ENCODE data around the gene BHLHA9. TPM values are rescaled to one million over a fixed set of nuclear protein-coding genes. Genes with fewer than 3 reads are reported as not detected.

The BHLHA9 gene
- total and polyA plus RNA-seq, 2 of the 8 experiments (the other 6 are each of a cell fraction or from before 2014, with no cell fraction given), result 0.29 to 0.34 TPM

DNA sequence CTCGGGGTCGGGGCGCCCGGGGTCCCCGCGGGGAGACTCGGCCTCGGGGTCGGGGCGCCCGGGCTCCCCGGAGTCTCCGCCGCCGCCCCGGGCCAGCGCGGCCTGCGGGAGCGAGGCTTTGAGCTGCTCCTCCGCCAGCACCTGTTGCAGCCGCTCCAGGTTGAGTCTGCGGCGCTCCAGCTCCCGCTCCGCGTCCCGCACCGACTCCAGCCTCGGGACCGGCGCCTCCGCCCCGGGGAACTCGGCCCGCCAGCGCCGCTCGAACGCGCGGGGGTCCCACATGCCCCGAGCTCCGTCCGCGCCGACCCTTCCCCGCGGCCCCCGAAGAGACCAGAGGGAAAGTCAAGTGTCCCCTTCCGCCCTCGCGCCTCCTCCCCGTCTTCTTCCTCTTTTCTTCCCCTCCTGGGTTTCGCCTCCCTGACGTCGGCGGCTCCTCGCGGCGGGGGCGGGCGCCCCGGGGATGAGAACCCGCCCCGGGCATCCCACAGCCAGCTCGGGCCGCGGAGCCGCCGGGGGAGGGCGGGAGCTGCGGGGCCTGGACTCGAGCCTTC lies 40.8 kb upstream of the BHLHA9 start (continued):
- TF ChIP-seq EGR1 (IDR thresholded peaks at IDR 0.05; ENCODE audit: borderline replicate concordance, low read depth, low read length) (no peak), POU5F1 (IDR thresholded peaks at IDR 0.05; ENCODE audit: low read depth, low read length) (no peak)
